Measurements from ENCODE around the gene SOS1.

Gene SOS1

DNA sequence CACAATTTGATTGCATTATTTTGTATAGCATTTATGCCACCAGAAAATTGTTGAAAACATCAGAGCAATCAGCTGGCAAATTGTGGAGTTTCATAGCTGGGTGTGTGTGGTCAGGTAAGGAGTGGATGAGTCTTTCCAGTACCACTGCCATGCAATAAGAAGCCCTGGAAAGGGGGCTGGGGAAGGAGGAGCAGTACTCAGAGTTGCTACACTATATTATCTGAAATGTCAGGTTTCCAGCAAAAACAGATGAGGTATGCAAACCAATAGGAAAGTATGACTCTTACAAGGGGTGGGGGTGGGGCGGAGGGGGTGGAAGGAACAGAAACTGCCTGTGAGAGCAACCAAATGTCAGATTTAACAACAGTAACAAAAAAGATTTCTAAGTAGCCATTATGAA is 112.2 kb downstream of the SOS1 start:
- H3K36me3 ChIP-seq = peaks cover 4% of the 10 kb centered on the region
- DNase-seq = no peak
- no peaks in the 10 kb centered on the region for H3K27me3 ChIP-seq
- TF ChIP-seq, protein P1, sequence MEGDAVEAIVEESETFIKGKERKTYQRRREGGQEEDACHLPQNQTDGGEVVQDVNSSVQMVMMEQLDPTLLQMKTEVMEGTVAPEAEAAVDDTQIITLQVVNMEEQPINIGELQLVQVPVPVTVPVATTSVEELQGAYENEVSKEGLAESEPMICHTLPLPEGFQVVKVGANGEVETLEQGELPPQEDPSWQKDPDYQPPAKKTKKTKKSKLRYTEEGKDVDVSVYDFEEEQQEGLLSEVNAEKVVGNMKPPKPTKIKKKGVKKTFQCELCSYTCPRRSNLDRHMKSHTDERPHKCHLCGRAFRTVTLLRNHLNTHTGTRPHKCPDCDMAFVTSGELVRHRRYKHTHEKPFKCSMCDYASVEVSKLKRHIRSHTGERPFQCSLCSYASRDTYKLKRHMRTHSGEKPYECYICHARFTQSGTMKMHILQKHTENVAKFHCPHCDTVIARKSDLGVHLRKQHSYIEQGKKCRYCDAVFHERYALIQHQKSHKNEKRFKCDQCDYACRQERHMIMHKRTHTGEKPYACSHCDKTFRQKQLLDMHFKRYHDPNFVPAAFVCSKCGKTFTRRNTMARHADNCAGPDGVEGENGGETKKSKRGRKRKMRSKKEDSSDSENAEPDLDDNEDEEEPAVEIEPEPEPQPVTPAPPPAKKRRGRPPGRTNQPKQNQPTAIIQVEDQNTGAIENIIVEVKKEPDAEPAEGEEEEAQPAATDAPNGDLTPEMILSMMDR (IDR thresholded peaks at IDR 0.05; ENCODE audit: low read depth, low read length) = no peak
- H3K4me3 ChIP-seq (ENCODE audit: low read depth, low read length) = no peak overlapping the region
- no peaks in the 10 kb centered on the region for H3K9me3 ChIP-seq
- no peaks in the 10 kb centered on the region for H3K4me1 ChIP-seq

DNA sequence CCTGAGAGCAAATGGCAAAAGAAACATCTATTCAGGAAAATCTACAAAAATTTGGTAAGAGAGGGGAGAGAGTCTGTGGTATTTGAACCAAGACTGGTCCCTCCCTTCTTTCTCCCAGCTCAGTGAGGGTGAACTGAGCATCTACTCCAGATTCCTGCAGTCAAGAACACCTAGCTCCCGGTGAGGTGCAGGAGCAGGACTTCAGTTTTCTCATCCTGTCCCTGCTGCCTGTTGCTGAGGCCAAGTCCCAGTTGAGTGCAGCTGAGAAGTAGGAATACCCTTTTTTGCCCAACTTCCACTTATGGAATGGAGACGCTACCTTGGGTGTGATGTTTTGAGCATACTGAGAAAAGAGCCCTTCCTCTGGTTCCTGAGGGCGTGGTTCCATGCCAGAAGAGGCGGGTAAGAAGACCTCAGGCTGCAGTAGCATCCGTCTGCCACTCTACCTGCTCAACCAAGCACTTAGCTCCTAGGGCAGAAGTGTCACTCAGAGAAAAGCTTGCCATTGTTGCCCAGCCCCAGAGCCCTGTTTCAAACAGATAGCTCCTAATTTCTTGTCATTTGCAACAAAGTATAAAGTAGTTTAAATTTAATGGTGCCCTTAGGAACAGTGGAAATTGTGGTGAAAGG is 112.9 kb downstream of the SOS1 start:
- Histone ChIP-seq H3K36me3 (peaks cover 4% of the 10 kb centered on the region), H3K27me3 (no peaks in the 10 kb centered on the region), H3K4me1 (no peaks in the 10 kb centered on the region), H3K4me3 (ENCODE audit: low read depth, low read length) (no peak overlapping the region), H3K9me3 (no peaks in the 10 kb centered on the region)
- no peak for DNase-seq
- TF ChIP-seq, protein P1 (IDR thresholded peaks at IDR 0.05; ENCODE audit: low read depth, low read length) = no peak

DNA sequence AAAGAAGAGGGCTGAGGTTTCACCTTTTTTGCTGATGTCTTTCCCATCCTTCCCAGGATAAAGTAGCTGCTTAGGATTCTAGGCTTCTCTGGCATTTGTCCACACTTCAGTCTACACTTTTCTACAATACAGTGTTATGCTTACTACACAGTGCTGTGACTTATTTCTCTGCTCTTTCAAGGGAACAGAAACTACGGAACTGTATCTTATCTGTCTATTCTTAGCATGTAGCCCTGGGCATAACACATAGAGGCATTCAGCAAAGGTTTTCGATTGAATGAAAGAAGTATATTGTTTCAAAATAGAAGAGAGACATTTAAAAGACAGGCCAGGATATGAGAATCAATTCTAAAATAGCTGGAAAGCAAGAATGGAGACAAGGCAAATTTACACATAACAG is 120.3 kb downstream of the SOS1 start:
- H3K36me3 ChIP-seq = peaks cover 12% of the 10 kb centered on the region
- no peaks in the 10 kb centered on the region for H3K9me3 ChIP-seq
- no peaks in the 10 kb centered on the region for H3K4me1 ChIP-seq
- H3K4me3 ChIP-seq (ENCODE audit: low read depth, low read length) = no peak overlapping the region
- TF ChIP-seq, protein P1 (IDR thresholded peaks at IDR 0.05; ENCODE audit: low read depth, low read length) = no peak
- H3K27me3 ChIP-seq = no peaks in the 10 kb centered on the region
- no peak for DNase-seq

DNA sequence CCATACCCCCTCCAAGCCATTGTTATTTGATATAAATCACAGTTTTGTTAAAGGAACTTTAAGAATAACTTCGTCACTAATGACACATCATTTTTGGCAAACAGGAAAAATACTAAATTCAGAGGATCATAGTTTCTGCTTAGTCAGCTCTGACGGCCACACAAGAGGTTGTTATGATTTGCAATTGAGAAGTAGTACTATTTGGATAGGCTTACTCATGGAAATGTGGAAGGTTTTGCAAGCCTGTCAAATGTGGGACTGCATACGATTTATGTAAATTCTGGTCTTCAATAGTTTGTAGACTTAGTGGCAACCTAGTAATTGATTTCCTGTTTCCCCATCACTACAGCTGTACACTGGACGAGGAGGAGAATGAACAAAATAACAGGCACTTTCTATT is 123.1 kb downstream of the SOS1 start:
- Histone ChIP-seq H3K4me3 (ENCODE audit: low read depth, low read length) (no peak overlapping the region), H3K27me3 (no peaks in the 10 kb centered on the region), H3K9me3 (no peaks in the 10 kb centered on the region), H3K36me3 (peaks cover 13% of the 10 kb centered on the region), H3K4me1 (no peaks in the 10 kb centered on the region)
- DNase-seq = no peak
- TF ChIP-seq, protein P1 (IDR thresholded peaks at IDR 0.05; ENCODE audit: low read depth, low read length) = no peak

DNA sequence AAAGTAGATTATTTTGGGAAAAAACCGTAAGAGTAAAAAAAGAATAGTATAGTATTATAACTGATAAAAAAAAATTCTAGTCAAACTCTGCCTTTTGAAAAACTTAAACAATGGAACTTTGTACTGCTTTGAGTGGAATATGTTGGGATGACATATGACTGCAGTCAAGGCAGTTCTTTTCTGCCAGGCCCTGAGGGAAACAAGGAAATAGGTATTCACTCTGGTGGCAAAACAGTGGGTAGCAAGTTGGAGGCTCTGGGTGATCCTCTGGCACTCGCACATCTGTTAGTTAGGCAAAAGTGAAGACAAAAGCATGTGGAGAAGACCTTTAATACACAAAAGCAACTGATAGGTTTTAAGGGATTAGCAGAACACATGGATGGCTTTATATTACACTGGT is 129.0 kb downstream of the SOS1 start:
- no peaks in the 10 kb centered on the region for H3K27me3 ChIP-seq
- H3K9me3 ChIP-seq = no peaks in the 10 kb centered on the region
- DNase-seq = no peak
- TF ChIP-seq, protein P1 (IDR thresholded peaks at IDR 0.05; ENCODE audit: low read depth, low read length) = no peak
- H3K36me3 ChIP-seq = peaks cover 3% of the 10 kb centered on the region
- no peaks in the 10 kb centered on the region for H3K4me1 ChIP-seq
- no peak overlapping the region for H3K4me3 ChIP-seq (ENCODE audit: low read depth, low read length)

DNA sequence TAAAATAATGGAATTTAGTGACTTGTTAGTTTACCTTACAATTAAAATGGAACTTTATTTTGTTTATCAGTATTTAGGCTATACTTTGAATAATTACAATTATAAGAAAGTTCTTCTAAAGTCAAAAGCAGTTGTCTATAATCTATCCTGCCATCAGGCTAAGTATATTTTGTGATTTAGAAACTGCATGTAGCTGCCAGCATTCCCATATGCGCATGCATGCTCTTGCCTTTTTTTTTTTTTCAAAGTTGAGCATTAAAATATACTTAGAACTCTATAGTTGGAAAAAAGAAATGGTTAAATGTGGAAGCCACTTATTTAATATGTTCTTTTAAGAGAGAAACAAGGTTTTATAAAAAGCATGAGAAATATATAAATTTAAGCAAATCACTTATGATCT is 132.1 kb downstream of the SOS1 start:
- DNase-seq = no peak
- peaks cover 10% of the 10 kb centered on the region for H3K36me3 ChIP-seq
- TF ChIP-seq, protein P1 (IDR thresholded peaks at IDR 0.05; ENCODE audit: low read depth, low read length) = no peak
- H3K4me1 ChIP-seq = no peaks in the 10 kb centered on the region
- no peaks in the 10 kb centered on the region for H3K9me3 ChIP-seq
- H3K27me3 ChIP-seq = no peaks in the 10 kb centered on the region
- no peak overlapping the region for H3K4me3 ChIP-seq (ENCODE audit: low read depth, low read length)

All from BE2C (cell line).